ENCODE results near the gene CDO1. TPM values are rescaled to one million over a fixed set of nuclear protein-coding genes. Genes with fewer than 3 reads are reported as not detected.

Gene CDO1
- total RNA-seq, 4 donors from 2014 or later = 2.5 to 26.0 (median 16.8) TPM

DNA sequence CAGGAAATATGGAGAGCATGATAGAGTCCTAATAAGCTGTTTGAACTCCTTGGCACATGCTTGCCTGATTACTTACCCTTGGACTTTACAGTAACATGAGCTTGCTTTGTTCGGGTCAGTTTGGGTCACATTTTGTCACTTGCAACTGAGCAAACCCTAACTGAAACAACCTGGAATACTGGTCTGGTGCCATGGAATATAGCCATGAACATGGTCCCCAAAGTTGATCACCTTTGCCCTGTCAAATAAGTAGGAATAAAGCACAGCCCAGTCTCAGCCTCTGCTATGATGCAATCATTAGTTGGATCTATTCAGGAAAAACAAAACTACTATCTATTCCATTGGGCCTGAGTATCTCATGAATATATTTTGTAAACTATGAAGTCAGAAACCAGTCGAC is 18.2 kb downstream of the CDO1 start:
- Histone ChIP-seq H3K4me3 (no peak overlapping the region), H3K9me3 (no peaks in the 10 kb centered on the region), H3K27me3 (no peaks in the 10 kb centered on the region), H3K36me3 (no peaks in the 10 kb centered on the region), H3K27ac (replicated peaks in 1 of 4) (no peak overlapping the region), H3K4me1 (no peaks in the 10 kb centered on the region)
- DNase-seq (ENCODE audit: extremely low spot score) = no peak
- TF ChIP-seq POLR2A (IDR thresholded peaks at IDR 0.05; ENCODE audit: low read depth) = no peak
- TF ChIP-seq, protein P1, sequence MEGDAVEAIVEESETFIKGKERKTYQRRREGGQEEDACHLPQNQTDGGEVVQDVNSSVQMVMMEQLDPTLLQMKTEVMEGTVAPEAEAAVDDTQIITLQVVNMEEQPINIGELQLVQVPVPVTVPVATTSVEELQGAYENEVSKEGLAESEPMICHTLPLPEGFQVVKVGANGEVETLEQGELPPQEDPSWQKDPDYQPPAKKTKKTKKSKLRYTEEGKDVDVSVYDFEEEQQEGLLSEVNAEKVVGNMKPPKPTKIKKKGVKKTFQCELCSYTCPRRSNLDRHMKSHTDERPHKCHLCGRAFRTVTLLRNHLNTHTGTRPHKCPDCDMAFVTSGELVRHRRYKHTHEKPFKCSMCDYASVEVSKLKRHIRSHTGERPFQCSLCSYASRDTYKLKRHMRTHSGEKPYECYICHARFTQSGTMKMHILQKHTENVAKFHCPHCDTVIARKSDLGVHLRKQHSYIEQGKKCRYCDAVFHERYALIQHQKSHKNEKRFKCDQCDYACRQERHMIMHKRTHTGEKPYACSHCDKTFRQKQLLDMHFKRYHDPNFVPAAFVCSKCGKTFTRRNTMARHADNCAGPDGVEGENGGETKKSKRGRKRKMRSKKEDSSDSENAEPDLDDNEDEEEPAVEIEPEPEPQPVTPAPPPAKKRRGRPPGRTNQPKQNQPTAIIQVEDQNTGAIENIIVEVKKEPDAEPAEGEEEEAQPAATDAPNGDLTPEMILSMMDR (IDR thresholded peaks at IDR 0.05) = no peak
- TF ChIP-seq EP300 (IDR thresholded peaks at IDR 0.05) = no peak
- TF ChIP-seq POLR2AphosphoS5 (IDR thresholded peaks at IDR 0.05) = no peak
- WGBS = 73% methylated on average over 2 of the region's 2 CpGs
- intact Hi-C loops (cut with DNase I) = no loop called here

GRCh38 chr5:115796656-115797055 is 19.8 kb downstream of the CDO1 start:
- 92% methylated on average over 3 of the region's 3 CpGs for whole genome bisulfite sequencing
- H3K9me3 ChIP-seq = no peaks in the 10 kb centered on the region

DNA sequence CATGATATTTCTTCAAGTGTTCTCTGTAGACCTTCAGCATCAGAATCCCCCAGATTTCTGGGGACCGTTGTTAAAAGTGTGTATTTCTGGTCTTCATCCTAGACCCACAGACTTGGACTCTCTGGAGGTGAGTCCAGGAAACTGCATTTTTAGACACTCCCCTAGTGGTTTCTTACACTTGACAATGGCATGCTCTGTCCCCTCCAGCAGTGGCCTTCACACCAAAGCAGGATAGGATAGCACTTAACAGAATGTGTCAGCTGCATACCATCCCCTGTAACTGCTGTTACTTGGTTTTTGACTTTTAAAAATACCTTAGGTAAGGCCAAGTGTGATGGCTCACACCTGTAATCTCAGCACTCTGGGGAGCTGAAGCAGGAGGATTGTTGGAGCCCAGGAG is 20.8 kb downstream of the CDO1 start:
- intact Hi-C loops (cut with DNase I) = no loop called here
- no peaks in the 10 kb centered on the region for H3K4me1 ChIP-seq
- TF ChIP-seq EP300 (IDR thresholded peaks at IDR 0.05) (no peak), POLR2AphosphoS5 (IDR thresholded peaks at IDR 0.05) (no peak), POLR2A (IDR thresholded peaks at IDR 0.05; ENCODE audit: low read depth) (no peak)
- TF ChIP-seq, protein P1 (IDR thresholded peaks at IDR 0.05) = no peak
- H3K27ac ChIP-seq (replicated peaks in 1 of 4) = no peak overlapping the region
- H3K36me3 ChIP-seq = no peaks in the 10 kb centered on the region
- no peaks in the 10 kb centered on the region for H3K27me3 ChIP-seq
- WGBS = 93% methylated on average over 1 of the region's 1 CpG
- no peak overlapping the region for H3K4me3 ChIP-seq
- no peaks in the 10 kb centered on the region for H3K9me3 ChIP-seq
- no peak for DNase-seq (ENCODE audit: extremely low spot score)

More at GRCh38 chr5:115796656-115797055, 19.8 kb downstream of the CDO1 start:
- Histone ChIP-seq H3K27ac (replicated peaks in 1 of 4) (no peak overlapping the region), H3K36me3 (no peaks in the 10 kb centered on the region), H3K4me1 (no peaks in the 10 kb centered on the region), H3K27me3 (no peaks in the 10 kb centered on the region), H3K4me3 (no peak overlapping the region)
- DNase-seq (ENCODE audit: extremely low spot score) = no peak
- no peak for TF ChIP-seq EP300 (IDR thresholded peaks at IDR 0.05)
- TF ChIP-seq POLR2A (IDR thresholded peaks at IDR 0.05; ENCODE audit: low read depth) = no peak
- TF ChIP-seq, protein P1 (IDR thresholded peaks at IDR 0.05) = no peak
- TF ChIP-seq POLR2AphosphoS5 (IDR thresholded peaks at IDR 0.05) = no peak
- intact Hi-C loops (cut with DNase I) = no loop called here

GRCh38 chr5:115788440-115788839 is 28.0 kb downstream of the CDO1 start:
- intact Hi-C loops (cut with DNase I) = no loop called here
- no peak overlapping the region for H3K27ac ChIP-seq (replicated peaks in 1 of 4)
- no peak overlapping the region for H3K4me3 ChIP-seq
- no peaks in the 10 kb centered on the region for H3K9me3 ChIP-seq
- H3K36me3 ChIP-seq = no peaks in the 10 kb centered on the region
- no peak for TF ChIP-seq POLR2A (IDR thresholded peaks at IDR 0.05; ENCODE audit: low read depth)
- TF ChIP-seq POLR2AphosphoS5 (IDR thresholded peaks at IDR 0.05) = no peak
- TF ChIP-seq, protein P1 (IDR thresholded peaks at IDR 0.05) = no peak
- H3K27me3 ChIP-seq = no peaks in the 10 kb centered on the region
- 90% methylated on average over 1 of the region's 1 CpG for WGBS
- H3K4me1 ChIP-seq = no peaks in the 10 kb centered on the region
- no peak for DNase-seq (ENCODE audit: extremely low spot score)

- TF ChIP-seq EP300 (IDR thresholded peaks at IDR 0.05) (no peak), POLR2AphosphoS5 (IDR thresholded peaks at IDR 0.05) (no peak), POLR2A (IDR thresholded peaks at IDR 0.05; ENCODE audit: low read depth) (no peak)
- TF ChIP-seq, protein P1 (IDR thresholded peaks at IDR 0.05) = no peak
- H3K4me3 ChIP-seq = no peak overlapping the region
- no peak overlapping the region for H3K27ac ChIP-seq (replicated peaks in 1 of 4)
- no peaks in the 10 kb centered on the region for H3K4me1 ChIP-seq
- H3K9me3 ChIP-seq = no peaks in the 10 kb centered on the region
- no peak for DNase-seq (ENCODE audit: extremely low spot score)
- no peaks in the 10 kb centered on the region for H3K36me3 ChIP-seq
- H3K27me3 ChIP-seq = no peaks in the 10 kb centered on the region
- intact Hi-C loops (cut with DNase I) = no loop called here
- 32% methylated on average over 1 of the region's 1 CpG for WGBS
Measured at GRCh38 chr5:115787426-115787825, 29.0 kb downstream of the CDO1 start.

Measured in esophagus muscularis mucosa (tissue), 4 donors.